Fibroblast of skin of back (primary cell): ENCODE results near the gene UBE2G1.
A peak's percentile ranks its signal among the peaks of the same experiment; 100 is the strongest.
"Not testable (repeated sequence)": the region's sequence is repeated elsewhere in the genome, so short reads cannot be mapped to it uniquely, and the experiment has no call there.

Experiments
- DNase-seq: peaks from one replicate; pipeline ENCODE4 v3.0.0-alpha.2; 2013

The UBE2G1 gene

GRCh38 chr17:4301066-4301465 is 65.4 kb downstream of the UBE2G1 start:
- DNase-seq = no peak

GRCh38 chr17:4297351-4297750 is 69.1 kb downstream of the UBE2G1 start:
- no peak for DNase-seq

- no peak for DNase-seq
Observed at GRCh38 chr17:4295686-4296085, 70.8 kb downstream of the UBE2G1 start.

GRCh38 chr17:4293572-4293971 is 72.9 kb downstream of the UBE2G1 start:
- DNase-seq = no peak

- no peak for DNase-seq
Observed at GRCh38 chr17:4287710-4288109, 78.8 kb downstream of the UBE2G1 start.

GRCh38 chr17:4276514-4276913 is 90.0 kb downstream of the UBE2G1 start:
- DNase-seq = no peak

- DNase-seq = no peak
Observed at GRCh38 chr17:4272972-4273368, 93.5 kb downstream of the UBE2G1 start.

GRCh38 chr17:4272213-4272971 is 94.1 kb downstream of the UBE2G1 start:
- no peak for DNase-seq

GRCh38 chr17:4270736-4271135 is 95.7 kb downstream of the UBE2G1 start:
- no peak for DNase-seq

- no peak for DNase-seq
Observed at GRCh38 chr17:4269915-4270314, 96.6 kb downstream of the UBE2G1 start.

GRCh38 chr17:4267402-4267801 is 99.1 kb downstream of the UBE2G1 start:
- no peak for DNase-seq

- no peak for DNase-seq
Observed at GRCh38 chr17:4266550-4266949, 99.9 kb downstream of the UBE2G1 start.

- peak; percentile 93 for DNase-seq
Observed at GRCh38 chr17:4263282-4264215, 102.9 kb downstream of the UBE2G1 start, which contains the start of gene ANKFY1. Gene ANKFY1, minus strand, starts transcription at chr17:4263979. Its CDS starts 38 bp downstream, at chr17:4263941.

- DNase-seq = no peak
Observed at GRCh38 chr17:4262703-4263102, 103.8 kb downstream of the UBE2G1 start.

- DNase-seq = no peak
Observed at GRCh38 chr17:4261452-4261851, 105.0 kb downstream of the UBE2G1 start.

- no peak for DNase-seq
Observed at GRCh38 chr17:4258867-4259266, 107.6 kb downstream of the UBE2G1 start.

GRCh38 chr17:4256952-4257351 is 109.5 kb downstream of the UBE2G1 start:
- peak; percentile 9 for DNase-seq

GRCh38 chr17:4255271-4255670 is 111.2 kb downstream of the UBE2G1 start:
- not testable (repeated sequence) for DNase-seq

- no peak for DNase-seq
Observed at GRCh38 chr17:4250887-4251286, 115.6 kb downstream of the UBE2G1 start.

- peak; percentile 43 for DNase-seq
Observed at GRCh38 chr17:4249452-4250029, 116.9 kb downstream of the UBE2G1 start.

GRCh38 chr17:4248504-4249277 is 117.8 kb downstream of the UBE2G1 start:
- no peak for DNase-seq

- DNase-seq = no peak
Observed at GRCh38 chr17:4247971-4248388, 118.5 kb downstream of the UBE2G1 start.
